Fibroblast of skin of left quadriceps (primary cell): ENCODE measurements around the gene ANAPC13.
A peak's percentile ranks its signal among the peaks of the same experiment; 100 is the strongest.

Source experiments
- DNase-seq, 2 experiments: peaks; one replicate each; pipeline ENCODE4 v3.0.0-alpha.2; 2013; ENCODE audit warnings: low read depth in 2 of 2

Gene ANAPC13

DNA sequence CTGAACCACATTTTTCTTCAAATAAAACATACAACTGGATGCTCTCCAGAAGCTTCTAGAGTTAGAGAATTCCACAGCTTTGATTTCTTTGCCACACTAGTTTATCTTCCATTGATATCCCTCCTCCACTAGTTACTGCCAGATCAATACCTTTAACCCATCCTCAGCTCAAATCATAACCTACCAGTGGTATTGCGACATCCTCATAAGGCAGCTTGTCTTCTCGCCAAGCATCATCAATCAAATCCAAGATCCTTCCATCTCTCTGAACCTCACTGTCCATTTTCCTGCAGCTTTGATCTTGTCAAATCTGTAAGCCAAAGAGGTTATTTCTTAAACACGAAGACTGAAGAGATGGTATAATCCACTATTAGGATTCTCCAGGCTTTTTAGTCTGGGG is 3.2 kb downstream of the ANAPC13 start:
- no peak for DNase-seq

DNA sequence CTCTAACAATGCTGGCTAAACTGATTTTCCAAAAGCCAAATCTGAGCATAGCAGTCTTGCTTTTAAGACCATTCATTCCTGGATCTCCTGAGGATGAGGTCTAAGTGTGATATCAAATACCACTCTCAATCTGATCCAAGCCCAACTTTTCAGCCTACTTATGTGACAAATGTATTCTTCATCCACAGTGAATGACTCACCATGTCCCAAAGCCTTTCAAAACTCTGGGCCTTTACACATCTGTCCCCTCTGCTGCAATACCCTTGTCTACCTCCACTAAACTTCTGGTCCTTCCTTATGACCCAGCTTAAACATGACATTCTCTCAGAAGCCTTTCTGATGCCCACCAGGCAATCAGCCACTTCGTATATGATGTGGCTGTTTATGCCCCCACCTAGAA is 4.6 kb downstream of the ANAPC13 start:
- no peak for DNase-seq

DNA sequence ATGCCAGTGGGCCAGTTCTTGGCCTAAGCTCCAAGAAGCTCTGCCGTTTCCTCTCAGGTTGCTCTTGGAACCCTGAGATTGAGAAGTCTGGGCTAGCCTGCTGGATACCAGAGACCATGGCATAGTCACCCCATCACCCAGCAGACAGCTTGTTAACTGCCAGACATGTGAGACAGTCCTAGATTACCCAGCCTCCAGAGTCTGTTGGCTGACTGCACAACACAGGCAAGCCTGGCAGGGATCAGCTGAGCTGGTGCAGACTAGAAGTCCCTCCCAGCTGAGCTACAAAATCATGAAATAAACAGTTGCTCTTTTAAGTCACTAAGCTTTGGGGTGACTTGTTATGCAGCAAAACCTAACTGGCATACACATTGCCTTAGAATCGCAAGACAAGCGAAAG is 5.2 kb downstream of the ANAPC13 start:
- no peak for DNase-seq

DNA sequence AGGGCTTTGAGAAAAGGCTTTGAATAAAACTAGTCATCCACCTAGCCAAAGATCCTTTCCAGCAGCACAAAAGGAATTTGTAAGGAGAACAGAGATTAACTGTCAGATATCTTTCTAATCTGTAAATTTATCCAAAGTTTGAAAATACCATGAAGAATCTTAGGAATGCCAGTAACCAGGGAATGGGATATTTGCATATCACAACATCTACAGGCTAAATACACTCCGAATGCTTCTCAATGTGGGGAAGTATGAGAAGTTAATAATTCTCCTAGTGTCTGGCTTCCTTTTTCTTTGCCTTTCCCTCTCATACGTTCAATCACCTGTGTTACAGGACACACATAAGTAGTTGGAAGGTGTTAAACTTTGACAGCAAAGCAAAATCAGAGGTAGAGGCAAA is 7.8 kb downstream of the ANAPC13 start:
- DNase-seq: no peak

DNA sequence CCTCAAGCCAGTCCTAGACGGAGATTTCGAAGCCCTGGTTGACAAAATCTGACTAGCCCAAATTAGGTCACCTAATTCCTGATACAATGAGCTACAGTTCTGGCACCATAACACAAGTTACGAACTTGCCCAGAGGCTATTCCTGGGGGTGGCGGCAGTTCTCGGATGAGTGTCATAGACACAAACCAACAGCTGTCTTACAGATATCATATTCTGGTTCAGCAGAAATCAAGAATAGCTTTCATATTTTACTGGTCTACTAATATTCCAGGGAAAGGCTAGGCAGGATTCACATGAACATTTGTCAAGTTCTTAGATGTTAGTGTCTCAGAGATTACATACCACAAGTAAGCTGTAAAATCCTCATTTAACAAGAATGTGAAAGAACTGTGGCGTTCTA is 8.8 kb downstream of the ANAPC13 start:
- DNase-seq: no peak

DNA sequence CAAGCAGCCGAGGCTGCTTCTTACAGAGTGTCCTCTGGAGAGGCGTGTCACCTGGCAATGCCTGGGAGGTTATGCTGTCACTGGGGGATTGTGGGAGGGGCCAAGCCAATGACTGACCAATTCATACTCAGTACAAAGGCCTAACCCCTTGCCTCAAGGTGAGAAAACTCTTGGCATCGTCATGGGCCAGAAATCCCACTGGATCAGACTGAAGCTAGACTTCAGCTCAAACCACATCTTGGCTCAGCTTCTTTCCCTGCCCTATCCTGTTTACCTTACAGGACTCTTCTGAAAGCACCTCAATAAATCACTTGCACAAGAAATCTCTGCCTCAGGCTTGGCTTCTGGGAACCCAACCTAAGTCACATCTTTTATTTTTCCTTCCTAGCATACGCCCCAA is 9.5 kb downstream of the ANAPC13 start:
- no peak for DNase-seq

DNA sequence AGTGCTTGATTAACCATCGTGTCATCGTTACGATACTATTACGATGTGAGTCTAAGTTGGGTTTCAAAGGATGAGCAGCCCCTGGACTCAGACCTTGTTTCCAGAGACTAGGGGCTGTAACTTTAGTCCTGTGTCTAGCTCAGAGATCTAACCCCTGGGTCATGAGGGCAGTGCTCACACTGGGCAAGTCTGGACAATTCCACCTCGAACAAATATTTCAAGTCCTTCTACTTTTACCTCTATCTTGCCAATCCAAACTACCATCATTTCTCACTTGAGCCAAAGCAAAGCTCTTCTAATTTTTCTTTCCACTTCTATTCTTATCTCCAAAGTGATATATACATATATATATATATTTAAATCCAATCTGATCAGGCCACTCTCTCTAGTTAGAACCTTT is 10.8 kb downstream of the ANAPC13 start:
- no peak for DNase-seq

DNA sequence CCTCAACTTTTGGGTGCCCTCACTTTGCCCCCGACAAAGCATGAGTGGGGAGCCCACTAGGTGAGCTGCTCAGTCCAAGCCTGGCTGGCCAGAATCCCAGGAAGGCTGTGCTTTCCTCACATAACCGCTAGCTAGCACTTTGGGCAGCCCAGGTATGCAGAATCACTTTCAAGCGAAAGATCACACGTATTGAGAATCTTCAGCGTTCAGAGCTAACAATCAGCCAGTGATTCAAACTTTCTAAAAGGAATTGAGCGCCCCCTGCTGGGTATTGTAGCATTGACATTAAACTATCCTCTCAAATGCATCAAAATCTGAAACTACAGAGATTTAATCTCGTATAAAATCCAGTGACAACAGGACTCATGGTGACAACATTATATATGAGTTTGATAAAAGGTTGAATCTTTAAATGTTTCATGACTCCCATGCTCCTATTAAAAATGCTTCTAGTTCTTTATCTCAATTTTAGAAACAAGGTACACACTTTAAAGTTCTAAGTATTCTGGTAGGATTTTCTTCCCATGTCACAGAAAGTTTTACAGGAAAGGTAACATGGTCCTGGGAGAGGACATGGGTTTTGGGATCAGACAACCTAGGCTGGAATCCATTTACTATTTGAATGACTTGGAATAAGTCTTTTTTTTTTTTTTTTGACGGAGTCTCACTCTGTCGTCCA is 11.8 kb downstream of the ANAPC13 start:
- peak; percentile 71 to 76 for DNase-seq

DNA sequence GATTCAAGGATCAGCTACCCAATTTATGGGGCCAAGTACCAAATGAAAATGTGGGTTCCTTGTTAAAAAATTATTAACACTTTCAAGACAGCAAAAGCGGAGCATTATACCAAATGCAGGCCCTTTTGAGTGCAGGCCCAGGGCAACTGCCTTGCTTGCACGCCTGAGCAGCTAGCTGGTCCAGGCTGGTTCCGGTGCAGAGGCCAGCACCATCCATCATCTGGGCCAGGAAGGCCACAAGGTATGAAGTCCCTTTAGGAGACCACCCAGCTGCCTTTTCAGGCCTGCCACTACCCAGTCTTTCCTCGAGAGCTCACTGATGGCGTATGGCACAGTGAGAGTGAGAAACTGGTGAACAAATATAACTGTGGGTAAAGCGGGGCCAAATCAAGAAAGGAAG is 13.0 kb downstream of the ANAPC13 start:
- no peak for DNase-seq

DNA sequence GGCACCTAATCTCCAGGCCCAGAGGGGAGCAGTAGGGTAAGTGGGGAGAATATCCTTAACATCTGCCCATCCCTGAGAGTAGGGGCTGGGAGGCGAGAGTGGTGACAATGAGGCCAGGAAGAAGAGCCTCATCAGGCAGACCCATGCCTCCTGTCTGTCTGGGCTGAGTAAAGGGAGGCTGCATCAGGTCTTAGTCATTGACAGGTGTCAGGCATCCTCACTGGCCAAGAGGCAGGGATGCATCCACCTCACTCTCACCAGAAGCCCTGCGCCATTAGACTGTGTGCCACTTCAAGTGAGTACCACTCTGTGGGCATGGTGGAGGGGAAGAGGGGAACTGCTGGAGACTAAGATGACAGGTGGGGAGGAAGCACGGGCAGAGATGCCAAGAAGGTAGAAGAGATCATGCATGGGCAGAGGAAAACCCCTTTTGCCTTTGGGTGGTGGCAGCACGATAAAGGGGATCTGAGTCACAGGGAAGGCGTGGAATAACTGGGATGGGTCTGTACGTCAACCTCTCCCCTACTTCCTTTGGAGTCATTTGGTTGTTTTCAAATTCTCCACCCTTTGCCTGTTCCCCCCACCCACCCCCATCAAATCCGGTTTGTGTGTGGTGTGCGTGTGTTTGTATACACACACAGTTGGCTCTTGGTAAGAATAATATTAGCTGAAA is 14.1 kb downstream of the ANAPC13 start:
- DNase-seq: no peak

DNA sequence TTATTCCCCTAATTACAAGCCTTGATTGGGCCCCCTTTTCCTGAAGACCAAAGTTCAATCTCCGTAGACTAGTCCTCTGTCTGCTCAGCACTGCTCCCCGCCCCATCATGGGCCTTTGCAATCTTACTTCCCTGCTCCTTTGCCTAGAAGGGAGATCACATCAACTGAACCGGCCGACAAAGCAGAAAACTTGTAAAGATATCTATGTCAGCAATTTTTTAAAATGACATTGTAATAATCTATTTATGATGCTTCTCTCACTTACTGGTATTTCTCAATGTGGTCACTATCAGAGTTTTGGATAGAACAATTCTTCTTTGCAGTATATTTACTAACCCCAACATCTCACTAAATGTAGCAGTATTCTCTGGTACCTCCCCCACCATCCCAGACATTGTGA is 17.3 kb downstream of the ANAPC13 start:
- DNase-seq: no peak

DNA sequence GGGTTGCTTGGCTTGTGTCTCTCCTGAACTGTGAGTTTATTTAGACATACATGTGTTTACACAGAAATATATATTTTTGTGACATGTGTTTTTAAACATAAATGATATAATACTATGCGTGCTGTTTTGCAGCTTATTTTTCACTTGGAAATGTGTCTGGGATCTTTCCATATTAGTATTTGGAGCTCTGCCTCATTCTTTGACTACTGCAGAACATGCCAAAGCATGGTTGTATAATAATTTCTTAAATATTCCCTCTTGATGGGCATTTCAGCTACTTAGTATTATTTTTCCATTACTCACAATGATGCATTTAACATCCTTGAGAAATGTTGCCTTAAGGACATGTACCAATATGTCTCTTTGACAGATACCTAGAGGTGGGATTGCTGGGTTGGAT is 19.5 kb downstream of the ANAPC13 start:
- no peak for DNase-seq

DNA sequence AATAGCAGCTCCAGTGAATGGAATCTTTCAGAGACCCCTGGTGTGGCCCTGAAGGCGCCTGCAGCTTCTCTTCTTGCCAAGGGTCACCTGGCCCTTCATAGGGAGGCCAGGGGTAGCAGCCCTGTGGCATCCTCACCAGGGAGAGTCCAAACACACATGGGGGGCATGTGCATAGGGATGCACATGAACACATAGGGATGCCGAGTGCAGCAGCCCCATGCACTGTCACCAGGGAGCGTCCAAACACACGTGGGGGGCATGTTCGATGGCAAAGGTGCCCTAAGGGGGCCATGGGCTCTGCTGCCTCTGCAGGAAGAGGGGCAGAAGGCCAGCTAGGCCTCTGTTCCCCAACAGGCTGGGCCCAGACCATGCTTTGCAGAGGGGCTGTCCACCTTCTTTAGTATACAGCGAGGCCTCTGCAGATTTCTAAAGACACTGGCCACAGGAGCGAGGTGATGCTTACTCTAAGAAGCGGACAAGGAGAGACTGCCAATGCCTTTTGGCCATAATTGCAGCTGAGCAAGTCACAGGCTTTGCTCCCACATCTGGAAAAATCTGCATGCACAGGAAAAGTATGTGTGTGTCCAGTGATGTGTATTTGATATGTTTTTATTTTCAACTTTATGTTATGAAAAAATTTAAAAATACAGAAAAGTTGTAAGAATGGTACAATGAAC is 21.0 kb downstream of the ANAPC13 start:
- DNase-seq: no peak

DNA sequence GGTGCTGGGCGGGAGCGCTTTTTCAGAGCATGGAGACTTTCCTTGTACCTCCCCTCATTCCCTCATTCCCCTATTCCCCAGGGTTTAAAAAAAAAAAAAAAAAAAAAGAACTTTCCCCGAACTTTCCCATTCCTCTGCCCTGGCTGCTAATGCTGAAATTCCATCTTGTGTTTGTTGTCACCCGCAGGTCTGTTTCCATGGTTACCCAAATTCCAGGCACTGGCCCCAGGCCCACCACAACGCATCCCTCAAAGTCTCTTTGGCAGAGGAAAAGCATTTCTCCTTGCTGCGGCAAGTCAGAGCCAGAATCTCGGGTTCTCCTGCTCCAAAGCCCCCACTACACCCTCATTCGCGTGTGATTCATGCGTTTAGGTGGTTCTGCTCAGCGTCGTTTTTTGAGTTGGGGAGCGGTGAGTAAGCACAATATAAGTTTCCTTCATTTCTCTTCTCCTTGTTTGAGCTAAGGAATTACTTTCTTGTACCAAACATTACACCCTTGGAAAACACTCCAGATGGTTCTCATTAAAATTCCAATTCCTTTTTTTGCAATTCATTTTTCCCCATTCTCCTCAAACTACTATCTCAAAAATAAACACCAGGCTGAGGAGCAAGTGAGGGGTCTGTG is 21.6 kb downstream of the ANAPC13 start:
- DNase-seq: peak; percentile 100

DNA sequence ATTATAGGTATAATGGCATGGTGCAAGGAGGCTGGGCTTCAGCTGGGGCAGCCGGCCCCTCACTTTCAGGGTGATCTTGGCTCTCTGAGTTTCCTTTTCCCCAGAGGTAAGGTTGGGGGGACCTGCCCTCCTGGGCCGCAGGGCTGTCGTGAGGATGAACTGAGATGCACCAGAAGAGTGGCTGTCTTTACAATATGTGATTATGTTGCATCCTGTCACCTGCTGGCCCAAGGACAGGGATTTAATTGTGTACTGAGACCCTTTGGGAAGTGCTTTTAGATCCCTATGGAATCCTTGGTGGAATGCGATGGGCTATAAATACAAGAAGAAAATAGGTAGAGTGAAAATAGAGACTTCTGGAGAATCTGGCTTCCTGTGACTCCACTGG is 22.1 kb downstream of the ANAPC13 start:
- no peak for DNase-seq

DNA sequence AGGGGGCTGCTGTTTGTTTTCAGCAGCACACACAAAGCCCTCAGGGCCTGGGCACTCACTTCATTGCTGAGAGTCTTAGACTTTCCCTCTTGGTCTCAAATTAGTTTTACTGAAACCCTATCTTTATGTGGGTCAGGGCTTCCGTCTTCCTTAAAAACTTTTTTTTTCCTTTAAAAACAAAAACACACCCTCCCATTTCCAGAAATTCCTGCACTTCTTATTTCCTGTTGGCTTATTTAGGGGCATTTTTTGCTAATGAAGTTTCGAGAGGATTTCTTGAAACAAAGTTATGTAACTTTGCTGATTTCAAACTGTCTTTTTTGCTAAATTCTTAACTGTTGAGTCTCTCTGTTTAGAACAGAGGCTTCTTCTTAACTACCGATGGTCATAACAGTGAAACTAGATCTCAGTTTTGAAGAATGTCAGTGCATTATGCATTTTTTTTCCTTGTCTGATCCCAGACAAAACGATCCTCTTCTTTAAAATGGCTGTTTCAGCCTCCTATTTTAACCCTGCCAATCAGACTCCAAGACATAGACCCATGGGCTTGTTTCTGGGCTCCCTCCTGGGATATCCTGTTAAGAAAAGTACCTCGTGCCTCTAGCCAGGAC is 23.3 kb downstream of the ANAPC13 start:
- DNase-seq: peak; percentile 87

DNA sequence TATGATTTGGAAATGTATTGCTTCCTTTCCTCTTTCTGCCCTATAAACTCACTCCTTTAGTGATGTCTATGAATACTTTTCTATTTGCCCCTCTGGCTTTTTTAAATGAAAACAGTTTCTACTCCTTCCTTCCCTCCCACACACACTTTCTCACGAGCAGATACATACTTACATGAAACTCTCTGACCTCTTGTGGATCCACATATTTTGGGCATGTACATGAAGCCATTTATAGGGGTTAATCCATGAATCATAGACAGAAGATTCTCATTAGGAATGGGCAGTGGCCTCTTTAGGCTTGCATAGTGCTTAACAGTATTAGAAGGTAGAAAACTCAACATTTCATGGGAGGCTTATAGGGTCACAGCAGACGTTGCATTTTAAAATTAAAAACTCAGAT is 24.8 kb downstream of the ANAPC13 start:
- peak; percentile 94 to 95 for DNase-seq

DNA sequence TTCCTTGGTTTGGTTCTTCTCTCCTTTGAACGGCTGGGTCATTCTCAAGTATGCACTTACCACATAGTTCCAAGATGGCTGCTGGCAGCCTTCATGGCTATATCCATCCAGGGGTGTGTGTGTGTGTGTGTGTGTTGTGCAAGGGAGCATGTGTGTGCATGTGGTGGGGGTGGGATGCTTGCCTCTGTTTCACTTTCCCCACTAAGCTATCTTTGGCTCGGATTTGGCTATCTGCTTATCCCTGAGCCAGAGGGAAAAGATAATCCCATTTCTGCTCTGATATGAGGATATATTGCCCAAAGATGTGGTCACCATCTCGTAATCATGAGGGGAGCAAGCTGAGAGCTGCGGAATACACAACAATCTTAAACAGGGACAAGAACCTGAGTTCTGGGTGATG is 26.2 kb downstream of the ANAPC13 start:
- DNase-seq: no peak

DNA sequence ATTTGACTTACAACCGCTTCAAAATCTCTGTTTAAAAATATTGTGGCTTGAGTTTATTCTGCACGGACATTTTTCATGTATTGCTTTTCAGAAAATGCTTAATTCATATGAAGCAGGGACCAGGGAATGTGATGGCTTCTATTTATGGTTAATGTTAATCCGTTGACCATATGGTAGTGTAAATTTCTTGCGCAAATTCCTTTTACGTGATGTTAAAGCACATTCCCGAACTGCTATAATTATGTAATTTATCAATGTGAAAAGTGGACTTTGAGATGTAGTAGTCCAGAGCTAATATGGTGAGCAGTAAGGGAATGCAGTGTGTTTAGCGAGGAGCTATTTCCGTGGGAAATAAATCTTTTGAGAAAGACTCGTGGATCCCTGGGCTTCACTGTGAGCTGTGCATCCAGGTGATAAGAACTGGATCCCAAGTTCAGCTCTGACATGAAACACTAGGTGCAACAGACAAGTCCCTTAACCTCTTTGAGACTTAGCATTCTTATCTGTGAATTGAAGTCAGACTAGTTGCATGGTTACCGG is 27.3 kb downstream of the ANAPC13 start:
- DNase-seq: no peak

DNA sequence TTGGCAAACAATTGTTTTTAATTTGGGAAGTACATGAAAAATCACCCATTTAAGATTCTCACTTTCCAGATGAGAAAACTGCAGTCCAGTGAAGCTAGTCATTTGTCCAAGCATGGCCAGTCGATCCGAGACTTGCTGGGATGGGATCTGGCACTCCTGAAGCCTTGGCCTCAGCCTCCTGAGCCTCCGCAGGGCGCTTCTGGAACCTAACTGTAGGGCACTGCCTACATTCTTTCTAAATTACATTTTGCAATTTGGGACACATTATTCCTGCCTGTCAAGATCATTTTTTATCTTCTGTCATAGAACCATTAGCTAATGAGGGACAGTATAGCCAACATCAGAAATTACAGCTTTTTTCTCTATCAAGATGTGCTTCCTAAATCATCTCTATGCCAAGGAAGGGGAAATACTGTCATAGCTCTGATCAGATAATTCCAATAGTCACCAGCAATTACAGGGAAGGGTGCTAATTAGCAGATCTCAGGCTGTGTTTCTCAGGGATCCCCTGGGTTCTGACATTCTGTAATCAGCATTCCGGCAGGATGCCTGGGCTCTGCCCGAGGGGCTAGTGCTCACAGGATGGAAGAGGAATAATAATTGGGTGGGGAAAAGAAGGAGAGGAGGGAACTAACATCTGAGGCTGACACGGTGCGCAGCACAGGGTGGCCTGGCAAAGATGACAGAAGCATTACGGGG is 28.3 kb downstream of the ANAPC13 start:
- no peak for DNase-seq

DNA sequence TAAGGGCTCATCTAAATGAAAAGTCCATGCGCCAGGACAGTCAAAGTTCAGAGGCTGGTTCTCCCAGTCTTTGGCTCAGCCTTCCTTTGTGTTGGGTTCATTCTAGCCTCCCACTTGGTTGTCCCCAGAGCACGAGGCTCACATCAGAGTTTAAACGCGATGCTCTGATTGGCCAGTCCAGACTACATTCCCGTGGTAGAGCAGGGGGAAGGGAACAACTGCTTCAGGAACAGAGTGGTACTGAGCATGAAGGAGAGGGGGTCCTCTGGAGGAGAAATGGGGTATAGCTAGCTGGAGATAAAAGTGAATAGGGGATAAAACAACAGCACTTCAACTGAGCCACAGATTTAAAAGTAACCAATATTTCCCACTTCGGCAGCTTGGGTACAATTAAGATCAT is 32.2 kb downstream of the ANAPC13 start:
- no peak for DNase-seq

DNA sequence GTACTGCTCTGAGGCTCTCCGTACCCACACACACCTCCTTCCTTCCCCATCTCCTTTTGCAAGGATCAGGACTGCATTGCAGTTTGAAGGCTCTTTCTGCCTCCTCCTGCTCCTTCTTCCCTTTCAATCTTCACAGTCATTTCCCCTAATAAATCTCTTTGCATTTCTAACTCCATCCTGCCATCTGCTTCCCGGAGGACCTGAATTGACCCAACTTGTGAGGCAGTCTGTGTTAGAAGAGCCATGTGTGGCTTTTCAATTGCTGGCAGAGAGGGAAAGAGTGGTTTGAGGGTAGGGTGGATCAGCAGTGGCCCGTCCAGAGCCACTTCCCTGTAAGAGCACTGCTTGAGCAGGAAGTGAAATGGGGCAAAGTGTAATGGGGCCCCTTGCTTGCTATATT is 35.8 kb downstream of the ANAPC13 start:
- DNase-seq: no peak
